SU-DHL-6 (cell line): ENCODE measurements around the gene SMIM8.

Experiments
- H2AFZ ChIP-seq: fragments of 200-600 bp; sonication (generic); 2 replicates; pipeline ENCODE4 v1.6.1; 2014; ENCODE audit warnings: low read depth, mild to moderate bottlenecking, moderate library complexity, mixed read lengths, antibody characterized with exemption, low read length; ENCODE audit not compliant: severe bottlenecking
- H3F3A ChIP-seq: fragments of 200-600 bp; shearing (Covaris generic); 2 replicates; pipeline ENCODE4 v1.6.0; 2016; ENCODE audit warnings: antibody characterized with exemption, mild to moderate bottlenecking; ENCODE audit not compliant: insufficient read depth
- H3K27ac ChIP-seq: fragments of 200-600 bp; sonication (generic); 2 replicates; pipeline ENCODE4 v1.5.1; 2016; ENCODE audit warnings: low read depth, mild to moderate bottlenecking, low read length, moderate library complexity, mixed read lengths
- H3K27me3 ChIP-seq: fragments of 200-600 bp; sonication (generic), shearing (Covaris generic); 2 replicates; pipeline ENCODE4 v1.6.0; 2014; ENCODE audit warnings: mild to moderate bottlenecking, low read length
- H3K36me3 ChIP-seq: fragments of 200-600 bp; sonication (generic); 2 replicates; pipeline ENCODE4 v1.6.1; 2014; ENCODE audit warnings: mild to moderate bottlenecking, low read length, mixed read lengths
- H3K4me2 ChIP-seq: fragments of 300-600, 200-600 bp; shearing (Covaris generic), sonication (generic); 2 replicates; pipeline ENCODE4 v1.6.0; 2014; ENCODE audit warnings: low read length, low read depth, mild to moderate bottlenecking; ENCODE audit not compliant: poor library complexity, severe bottlenecking
- H3K4me3 ChIP-seq: fragments of 200-600 bp; sonication (generic); 2 replicates; pipeline ENCODE4 v1.5.1; 2014; ENCODE audit warnings: antibody characterized with exemption, low read length, mild to moderate bottlenecking, mixed read lengths; ENCODE audit not compliant: insufficient read depth, poor library complexity, severe bottlenecking
- H3K79me2 ChIP-seq: fragments of 200-600 bp; sonication (generic); 2 replicates; pipeline ENCODE4 v1.6.1; 2014; ENCODE audit warnings: mild to moderate bottlenecking, low read length, moderate library complexity; ENCODE audit not compliant: insufficient read depth
- H3K9ac ChIP-seq: fragments of 200-600 bp; sonication (generic); 2 replicates; pipeline ENCODE4 v1.7.0; 2014; ENCODE audit warnings: mild to moderate bottlenecking, low read length
- H3K9me2 ChIP-seq: fragments of 200-600 bp; sonication (generic); replicated peaks from 2 replicates; pipeline ENCODE4 v1.6.1; 2014; ENCODE audit warnings: low read length; ENCODE audit not compliant: insufficient read depth
- H3K9me3 ChIP-seq: fragments of 200-600 bp; sonication (generic); 2 replicates; pipeline ENCODE4 v1.6.1; 2014; ENCODE audit warnings: low read length, mixed read lengths; ENCODE audit not compliant: insufficient read depth
- H4K20me1 ChIP-seq: fragments of 200-600 bp; sonication (generic); 2 replicates; pipeline ENCODE4 v1.6.1; 2014; ENCODE audit warnings: low read depth, mild to moderate bottlenecking, antibody characterized with exemption, low read length, moderate library complexity, mixed read lengths
- CTCF ChIP-seq: fragments of 200-600 bp; sonication (generic); IDR thresholded peaks from one replicate; pipeline ENCODE4 v1.5.1; 2017; ENCODE audit warnings: antibody characterized with exemption, mild to moderate bottlenecking, low read length, moderate library complexity; ENCODE audit not compliant: insufficient read depth, poor library complexity, severe bottlenecking
- EZH2phosphoT487 ChIP-seq: fragments of 200-600 bp; sonication (generic), shearing (Covaris generic); conservative IDR thresholded peaks from 2 replicates; pipeline ENCODE4 v1.6.1; 2018; ENCODE audit warnings: mild to moderate bottlenecking, antibody characterized with exemption, low read length, moderate library complexity, mixed read lengths

The SMIM8 gene

DNA sequence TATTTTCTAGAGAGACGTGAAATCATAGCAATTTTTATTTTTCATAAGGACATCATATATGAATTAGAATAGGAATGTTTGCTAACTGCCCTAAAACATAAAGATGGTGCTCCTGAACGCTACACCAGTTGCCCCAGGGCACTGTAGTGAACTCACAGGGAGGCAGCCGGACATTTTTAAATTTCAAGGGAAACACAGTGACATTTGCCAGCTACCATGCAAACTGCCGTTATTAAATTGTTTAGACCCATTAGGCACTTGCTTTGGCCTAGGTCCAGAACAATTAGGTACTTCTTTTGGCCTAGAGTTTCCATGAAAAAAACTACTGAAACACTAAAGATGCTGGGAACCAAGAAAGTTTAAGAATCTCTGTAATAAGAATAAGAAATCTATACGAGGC lies 60.5 kb downstream of the SMIM8 start:
- Histone ChIP-seq H3K9ac (no peak overlapping the region), H3K79me2 (no peaks in the 10 kb centered on the region), H3K4me2 (no peak overlapping the region), H3K27me3 (no peaks in the 10 kb centered on the region), H3K27ac (no peak overlapping the region), H4K20me1 (no peaks in the 10 kb centered on the region), H3K9me3 (no peaks in the 10 kb centered on the region), H3K4me3 (no peak overlapping the region), H3K9me2 (no peaks in the 10 kb centered on the region), H3F3A (no peaks in the 10 kb centered on the region), H3K36me3 (no peaks in the 10 kb centered on the region), H2AFZ (no peak overlapping the region)
- TF ChIP-seq EZH2phosphoT487 (no peak), CTCF (no peak)

GRCh38 chr6:87384038-87384437 lies 61.6 kb downstream of the SMIM8 start:
- Histone ChIP-seq H3K4me2 (no peak overlapping the region), H3K27me3 (no peaks in the 10 kb centered on the region), H3K36me3 (no peaks in the 10 kb centered on the region), H3K9me2 (no peaks in the 10 kb centered on the region), H3K4me3 (no peak overlapping the region), H2AFZ (no peak overlapping the region), H3F3A (no peaks in the 10 kb centered on the region), H4K20me1 (no peaks in the 10 kb centered on the region), H3K79me2 (no peaks in the 10 kb centered on the region), H3K9ac (no peak overlapping the region), H3K27ac (no peak overlapping the region), H3K9me3 (no peaks in the 10 kb centered on the region)
- TF ChIP-seq CTCF (no peak), EZH2phosphoT487 (no peak)

DNA sequence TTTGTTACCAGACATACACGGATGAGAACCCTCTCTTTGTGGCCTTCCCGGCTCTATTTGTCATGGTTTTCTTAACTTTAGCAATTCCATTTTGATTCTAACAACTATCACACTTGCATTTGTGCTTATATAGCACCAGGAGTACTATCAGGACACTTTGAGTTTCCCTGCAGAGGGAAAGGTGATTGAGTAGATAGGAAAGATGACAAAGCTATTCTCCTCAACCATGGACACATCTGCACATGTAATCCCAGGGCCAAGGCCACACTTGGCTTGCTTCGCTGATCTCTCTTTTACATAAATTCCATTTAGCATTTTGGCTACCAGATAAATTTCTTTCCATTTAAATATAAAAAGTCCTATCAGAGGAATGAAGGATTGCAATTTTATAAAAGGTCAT lies 62.1 kb downstream of the SMIM8 start:
- Histone ChIP-seq H3K9me2 (no peaks in the 10 kb centered on the region), H3K9ac (no peak overlapping the region), H3K79me2 (no peaks in the 10 kb centered on the region), H4K20me1 (no peaks in the 10 kb centered on the region), H3K36me3 (no peaks in the 10 kb centered on the region), H3F3A (no peaks in the 10 kb centered on the region), H3K9me3 (no peaks in the 10 kb centered on the region), H3K4me2 (no peak overlapping the region), H3K27me3 (no peaks in the 10 kb centered on the region), H3K4me3 (no peak overlapping the region), H3K27ac (no peak overlapping the region), H2AFZ (no peak overlapping the region)
- TF ChIP-seq CTCF (no peak), EZH2phosphoT487 (no peak)

GRCh38 chr6:87391334-87391733 lies 68.9 kb downstream of the SMIM8 start:
- Histone ChIP-seq H3K4me3 (no peak overlapping the region), H3K9me3 (no peaks in the 10 kb centered on the region), H3K4me2 (no peak overlapping the region), H3K9ac (no peak overlapping the region), H3K27ac (no peak overlapping the region), H3K9me2 (no peaks in the 10 kb centered on the region), H4K20me1 (no peaks in the 10 kb centered on the region), H2AFZ (no peak overlapping the region), H3K36me3 (no peaks in the 10 kb centered on the region), H3F3A (no peaks in the 10 kb centered on the region), H3K79me2 (no peaks in the 10 kb centered on the region), H3K27me3 (no peaks in the 10 kb centered on the region)
- peak; percentile 29 for TF ChIP-seq CTCF
- TF ChIP-seq EZH2phosphoT487 = no peak
